ENCODE measurements around the gene HS3ST1.

GRCh38 chr4:11421116-11421515, 7.6 kb downstream of the HS3ST1 start:
- TF ChIP-seq YY1 (IDR thresholded peaks at IDR 0.05; ENCODE audit: extremely low read depth, insufficient replicate concordance, low read depth, low read length): no peak
- no peak for TF ChIP-seq POLR2AphosphoS5 (IDR thresholded peaks at IDR 0.05; ENCODE audit: low read depth, low read length)

All from HCT116 (cell line).